Measurements from ENCODE around the gene UPF2.

- TF ChIP-seq CTCF (IDR thresholded peaks at IDR 0.05) (no peak), POLR2A (IDR thresholded peaks at IDR 0.05) (no peak)
Measured at GRCh38 chr10:11907914-11908313, 134.7 kb downstream of the UPF2 start.
